HG03103 (cell line): Measurements from ENCODE around the gene RHOF.
"Not testable (repeated sequence)": the region's sequence is repeated elsewhere in the genome, so short reads cannot be mapped to it uniquely, and the experiment has no call there.

Experiments
- ATAC-seq: cut with Tn5 transposase; IDR thresholded peaks from one replicate; pipeline ENCODE4 v1.9.1; 2021; ENCODE audit warnings: low read depth; ENCODE audit not compliant: unreplicated experiment

The RHOF gene

DNA sequence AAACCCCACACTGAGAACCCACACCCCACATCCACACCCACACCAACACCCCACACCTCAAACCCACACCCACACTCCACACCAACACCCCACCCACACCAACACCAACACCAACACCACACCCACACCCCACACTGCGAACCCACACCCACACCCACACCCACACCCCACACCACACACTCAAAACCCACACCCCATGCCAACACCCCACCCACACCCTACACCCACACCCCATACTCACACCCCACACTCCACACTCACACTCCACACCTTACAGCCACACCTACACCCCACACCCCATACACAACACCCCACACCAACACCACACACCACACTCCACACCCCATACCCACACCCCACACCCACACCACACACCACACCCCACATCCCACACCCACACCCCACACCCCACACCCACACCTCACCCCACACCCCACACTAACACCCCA is 43.0 kb downstream of the RHOF start:
- ATAC-seq = no peak

DNA sequence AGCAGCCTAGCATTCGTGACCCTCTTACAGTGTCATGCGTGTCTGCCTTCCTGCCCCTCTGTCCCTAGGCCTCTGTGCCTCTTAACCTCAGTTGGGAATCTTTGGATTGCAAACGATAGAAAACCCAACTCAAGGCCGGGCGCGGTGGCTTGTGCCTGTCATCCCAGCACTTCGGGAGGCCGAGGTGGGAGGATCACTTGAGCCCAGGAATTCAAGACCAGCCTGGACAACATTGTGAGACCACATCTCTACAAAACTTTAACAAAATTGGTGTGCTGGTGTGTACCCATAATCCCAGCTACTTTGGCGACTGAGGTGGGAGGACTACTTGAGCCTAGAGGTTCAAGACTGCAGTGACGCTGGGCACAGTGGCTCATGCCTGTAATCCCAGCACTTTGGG is 44.2 kb downstream of the RHOF start:
- no peak for ATAC-seq

DNA sequence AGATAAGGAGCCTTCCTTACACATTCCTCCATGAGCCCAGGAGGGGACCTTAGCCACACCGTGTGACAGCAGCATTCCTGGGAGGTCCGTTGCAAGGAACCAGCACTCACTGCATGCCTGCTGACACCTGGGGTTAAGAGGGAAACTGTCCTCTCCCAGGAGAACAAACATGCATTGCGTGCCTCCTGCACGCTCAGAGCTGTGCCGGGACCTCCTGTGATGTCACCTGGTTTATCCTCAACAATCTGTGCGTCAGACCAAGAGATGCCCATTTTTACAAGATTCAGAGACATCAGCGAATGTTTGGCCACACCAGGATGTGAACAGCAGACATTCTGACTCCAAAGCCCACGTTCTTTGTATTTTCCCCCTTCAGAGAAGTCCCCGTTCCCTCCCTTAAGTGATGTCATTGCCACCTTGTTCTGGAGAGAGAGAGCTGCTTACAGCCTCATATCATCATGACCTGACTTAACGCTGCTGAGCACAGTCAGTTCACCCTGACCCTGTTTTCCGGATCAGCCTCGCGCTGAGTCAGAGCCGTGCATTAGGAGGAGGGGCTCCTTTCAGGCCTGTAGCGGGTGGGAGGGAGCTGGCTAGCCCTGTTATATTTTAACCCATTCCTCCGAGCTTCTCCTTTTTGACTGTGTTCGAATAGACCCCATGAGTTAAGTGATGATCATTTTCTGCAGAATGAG is 44.8 kb downstream of the RHOF start:
- ATAC-seq = no peak

DNA sequence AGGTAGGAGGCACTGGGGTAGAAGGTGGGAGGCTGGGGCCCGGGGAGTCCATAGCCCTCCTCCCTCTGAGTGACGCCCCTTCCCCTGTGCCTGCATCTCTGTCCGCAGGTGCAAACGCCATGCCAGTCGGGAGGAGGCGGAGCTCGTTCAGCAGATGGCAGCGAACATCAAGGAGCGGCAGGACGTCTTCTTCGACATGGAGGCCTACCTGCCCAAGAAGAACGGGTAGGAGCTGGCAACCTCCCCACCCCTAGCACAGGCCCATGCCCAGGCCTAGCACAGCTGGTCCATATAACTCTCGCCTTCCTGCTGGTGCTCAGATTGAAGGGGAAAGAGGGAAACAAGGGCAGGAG is 45.3 kb downstream of the RHOF start:
- no peak for ATAC-seq

DNA sequence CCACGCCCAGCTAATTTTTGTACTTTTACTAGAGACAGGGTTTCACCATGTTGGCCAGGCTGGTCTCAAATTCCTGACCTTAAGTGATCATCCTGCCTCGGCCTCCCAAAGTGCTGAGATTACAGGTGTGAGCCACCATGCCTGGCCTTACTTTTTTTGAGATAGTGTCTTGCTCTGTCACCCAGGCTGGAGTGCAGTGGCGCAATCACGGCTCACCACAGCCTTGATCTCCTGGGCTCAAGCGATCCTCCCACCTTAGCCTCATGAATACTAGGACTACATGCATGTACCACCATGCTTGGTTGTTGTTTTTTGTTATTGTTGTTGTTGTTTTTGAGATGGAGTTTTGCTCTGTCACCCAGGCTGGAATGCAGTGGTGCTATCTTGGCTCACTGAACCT is 47.9 kb downstream of the RHOF start:
- not testable (repeated sequence) for ATAC-seq

DNA sequence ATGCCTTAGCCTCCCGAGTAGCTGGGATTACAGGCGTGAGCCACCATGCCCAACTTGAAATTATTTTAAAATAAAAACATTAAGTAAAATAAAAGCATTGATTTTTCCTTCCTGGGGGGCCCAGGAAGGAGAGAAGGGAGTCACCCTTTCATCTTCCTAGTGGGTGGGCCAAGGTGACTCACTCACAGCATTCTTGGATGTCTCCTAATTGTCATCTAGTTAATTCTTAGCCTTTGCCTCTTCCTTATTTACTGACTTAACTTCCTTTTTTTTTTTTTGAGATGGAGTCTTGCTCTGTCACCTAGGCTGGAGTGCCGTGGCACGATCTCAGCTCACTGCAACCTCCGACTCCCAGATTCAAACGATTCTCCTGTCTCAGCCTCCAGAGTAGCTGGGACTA is 51.7 kb downstream of the RHOF start:
- no peak for ATAC-seq

DNA sequence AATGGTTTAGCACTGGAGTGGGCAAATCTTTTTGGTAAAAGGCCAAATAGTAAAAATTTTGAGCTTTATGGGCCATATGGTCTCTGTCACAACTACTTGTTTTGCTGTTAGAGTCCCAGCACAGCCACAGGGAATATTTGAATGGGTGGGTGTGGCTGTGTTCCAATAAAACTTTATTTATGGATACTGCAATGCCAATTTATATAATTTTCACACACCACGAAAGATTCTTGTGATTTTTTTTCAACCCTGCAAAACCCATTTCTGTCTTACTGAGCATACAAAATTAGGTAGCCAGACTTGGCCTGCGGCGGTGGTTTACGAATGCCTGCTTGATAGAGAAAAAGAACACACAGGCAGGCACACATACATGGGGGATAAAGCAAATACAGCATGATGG is 52.6 kb downstream of the RHOF start:
- no peak for ATAC-seq

DNA sequence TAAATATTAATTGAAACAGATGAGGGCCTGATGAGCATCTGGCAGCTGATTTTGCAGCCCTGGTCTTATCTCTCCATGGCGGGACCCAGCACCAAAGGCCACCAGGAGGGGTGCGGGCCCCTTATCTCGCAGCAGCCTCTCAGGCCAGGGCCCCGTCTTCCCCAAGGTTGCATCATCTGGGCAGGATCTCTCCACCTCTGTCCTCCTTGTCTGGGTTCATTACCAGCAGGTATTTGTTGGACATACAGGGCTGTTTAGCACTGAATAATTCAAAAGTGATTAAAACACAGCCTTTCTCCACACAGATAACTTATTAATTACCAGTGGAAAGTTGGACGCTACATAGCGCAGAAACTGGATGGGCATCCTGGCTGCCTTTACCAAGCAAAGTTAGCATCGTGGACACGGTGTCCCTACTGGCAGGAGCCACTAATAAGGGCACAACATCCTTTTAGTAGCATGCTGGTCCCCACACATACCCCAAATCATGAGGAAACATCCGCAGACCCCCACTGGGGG is 55.1 kb downstream of the RHOF start:
- no peak for ATAC-seq

DNA sequence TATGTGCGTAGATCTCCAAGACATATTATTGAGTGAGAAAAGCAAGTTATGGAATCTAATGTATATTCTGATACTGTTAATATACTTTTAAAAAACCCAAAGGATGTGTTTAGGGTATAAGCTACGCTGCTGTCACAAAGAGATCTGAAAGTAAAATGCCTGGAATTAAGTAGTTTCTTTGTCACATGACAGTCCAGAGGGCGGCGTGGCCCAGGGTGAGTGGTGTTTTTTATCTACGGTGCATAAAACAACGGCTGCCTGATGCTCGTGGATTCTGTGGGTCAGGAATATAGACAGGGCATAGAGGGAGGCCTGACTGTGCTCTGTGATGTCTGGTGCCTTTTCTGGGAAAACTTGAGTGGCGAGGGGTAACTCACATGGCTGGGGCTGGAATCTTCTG is 59.6 kb downstream of the RHOF start:
- ATAC-seq = no peak

DNA sequence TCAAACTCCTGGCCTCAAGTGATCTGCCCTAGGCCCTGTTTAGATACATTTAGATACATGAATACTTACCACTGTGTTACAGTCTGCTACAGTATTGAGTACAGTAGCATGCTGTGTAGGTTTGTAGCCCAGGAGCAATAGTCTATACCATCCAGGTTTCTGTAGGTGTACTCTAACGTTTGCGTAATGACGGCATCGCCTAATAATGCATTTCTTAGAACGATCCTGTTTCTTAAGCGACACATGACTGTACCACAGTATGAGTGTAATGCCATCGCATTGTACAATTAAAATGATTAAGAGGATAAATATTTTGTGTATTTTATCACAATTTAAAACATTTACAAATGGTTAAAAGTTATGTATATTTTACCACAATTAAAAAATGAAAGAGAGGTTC is 62.0 kb downstream of the RHOF start:
- ATAC-seq = no peak

DNA sequence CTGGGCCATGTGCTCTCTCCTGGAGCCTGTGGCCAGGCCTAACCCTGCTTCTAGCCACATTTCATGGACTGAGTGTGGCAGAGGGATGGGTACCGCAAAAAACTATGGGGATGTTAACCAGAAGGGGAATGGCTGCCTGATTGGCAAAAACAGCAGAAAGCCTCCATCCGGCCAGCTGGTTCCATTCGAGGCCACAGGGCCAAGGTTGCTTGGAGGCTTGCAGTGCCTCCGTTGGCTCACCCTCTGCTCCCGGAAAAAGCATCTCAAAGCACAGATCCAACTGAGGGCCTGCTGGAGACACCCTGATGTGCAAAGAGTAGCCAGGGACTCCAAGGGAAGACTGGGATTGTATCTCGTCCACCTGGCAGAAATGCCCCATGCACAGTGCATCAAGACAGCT is 64.5 kb downstream of the RHOF start:
- ATAC-seq = no peak
